DMS53 treated with DMSO at 0.1 percent for 48 hours (cell line): ENCODE results near the gene CPNE4.
"Not testable (repeated sequence)": the region's sequence is repeated elsewhere in the genome, so short reads cannot be mapped to it uniquely, and the experiment has no call there.

Experiments
- DNase-seq: peaks from one replicate; lab custom pipeline; 2025; ENCODE audit not compliant: unreplicated experiment; lab: John Stamatoyannopoulos, UW

The CPNE4 gene

GRCh38 chr3:131963442-131963841 lies 71.4 kb downstream of the CPNE4 start:
- DNase-seq: not testable (repeated sequence)

- DNase-seq: no peak
Observed at GRCh38 chr3:131962982-131963381, 71.8 kb downstream of the CPNE4 start.

DNA sequence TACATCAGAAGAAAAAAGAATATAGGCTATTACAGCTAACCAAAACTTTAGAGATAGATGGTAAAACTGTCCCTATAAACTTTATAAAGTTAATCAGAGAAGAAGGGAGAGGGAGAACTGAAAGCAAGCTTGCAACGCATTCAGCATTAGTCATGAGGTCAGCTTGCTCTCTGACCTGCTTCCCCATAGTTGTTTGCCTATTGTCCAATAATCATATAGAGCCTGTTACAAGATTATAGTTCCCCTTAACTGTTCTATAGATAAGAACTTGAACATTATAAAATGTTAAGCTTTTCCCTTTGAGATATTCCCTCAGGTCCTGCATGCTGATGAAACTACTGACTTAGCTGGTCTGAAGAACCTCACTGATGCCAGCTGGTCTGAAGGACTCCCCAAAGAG lies 74.5 kb downstream of the CPNE4 start:
- no peak for DNase-seq

GRCh38 chr3:131957980-131958379 lies 76.8 kb downstream of the CPNE4 start:
- DNase-seq: no peak

DNA sequence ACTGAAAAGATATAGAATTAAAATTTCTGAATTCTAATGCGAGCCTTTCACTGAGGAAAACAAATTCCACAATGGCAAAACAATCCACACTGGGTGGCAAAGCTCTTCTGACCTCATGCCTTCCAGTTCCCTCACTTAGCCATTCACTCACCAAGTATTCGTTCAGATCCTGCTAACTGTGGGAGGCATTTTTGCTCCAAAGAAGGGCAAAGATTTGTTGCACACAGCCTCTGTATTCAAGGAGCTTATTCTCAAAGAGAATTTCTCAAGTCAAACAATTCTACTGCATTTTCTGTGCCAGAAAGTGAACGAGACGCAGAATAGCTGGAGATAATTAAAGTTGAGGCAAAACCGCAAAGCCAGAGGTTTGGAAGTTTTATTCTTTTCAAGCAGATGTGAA lies 77.3 kb downstream of the CPNE4 start:
- DNase-seq: no peak

DNA sequence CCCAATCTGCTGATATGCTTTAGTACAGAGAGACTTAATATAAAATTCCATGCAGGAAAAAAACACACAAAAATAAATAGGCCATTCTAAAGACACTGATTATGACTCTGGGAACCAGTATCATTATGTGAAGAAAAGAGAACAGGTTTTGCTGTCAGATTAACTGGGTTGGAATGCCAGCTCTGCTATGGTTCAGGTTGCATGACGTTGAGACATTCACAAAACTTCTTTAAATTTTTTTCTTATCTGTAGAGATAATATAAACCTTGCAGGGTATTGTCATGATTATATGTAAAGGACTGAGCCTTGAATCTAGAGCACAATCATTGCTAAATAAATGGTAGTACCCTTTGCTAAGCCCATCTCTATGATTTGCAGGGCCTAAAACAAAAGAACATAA lies 86.0 kb downstream of the CPNE4 start:
- DNase-seq: no peak

GRCh38 chr3:131944676-131945075 lies 90.1 kb downstream of the CPNE4 start:
- DNase-seq: no peak

DNA sequence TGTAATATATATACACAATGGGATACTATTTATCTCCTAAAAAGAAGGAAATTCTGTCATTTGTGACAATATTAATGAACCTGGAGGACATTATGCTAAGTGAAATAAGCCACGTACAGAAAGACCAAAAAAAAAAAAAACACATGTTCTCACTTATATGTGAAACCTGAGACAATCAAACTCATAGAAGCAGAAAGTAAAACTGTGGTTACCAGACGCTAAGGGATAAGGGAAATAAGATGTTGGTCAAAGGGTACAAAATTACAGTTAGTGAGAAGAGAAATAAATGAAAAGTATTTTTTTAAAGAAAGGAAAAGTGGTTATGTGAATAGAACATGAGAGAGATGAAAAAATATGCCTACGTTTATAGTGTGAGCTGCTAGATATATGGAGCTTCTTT lies 101.1 kb downstream of the CPNE4 start:
- no peak for DNase-seq

GRCh38 chr3:131928593-131928992 lies 106.2 kb downstream of the CPNE4 start:
- DNase-seq: no peak

DNA sequence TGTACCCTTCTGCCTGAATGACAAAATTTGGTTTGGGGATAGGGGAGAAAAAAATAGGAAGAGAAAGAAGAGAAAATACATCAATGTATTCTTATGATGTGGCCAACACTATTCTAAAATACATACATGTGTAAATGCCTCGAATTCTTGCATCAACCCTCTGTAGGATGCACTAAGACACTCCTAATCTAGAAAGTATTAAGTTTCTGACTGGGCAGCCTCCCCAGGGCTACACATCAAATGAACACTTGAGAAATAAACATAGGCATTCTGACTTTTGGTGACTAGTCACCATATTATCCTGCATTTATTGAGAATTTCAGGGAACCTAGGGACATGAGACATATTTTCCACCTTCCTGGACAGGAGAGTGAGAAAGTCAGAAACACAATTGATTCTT lies 109.2 kb downstream of the CPNE4 start:
- no peak for DNase-seq

DNA sequence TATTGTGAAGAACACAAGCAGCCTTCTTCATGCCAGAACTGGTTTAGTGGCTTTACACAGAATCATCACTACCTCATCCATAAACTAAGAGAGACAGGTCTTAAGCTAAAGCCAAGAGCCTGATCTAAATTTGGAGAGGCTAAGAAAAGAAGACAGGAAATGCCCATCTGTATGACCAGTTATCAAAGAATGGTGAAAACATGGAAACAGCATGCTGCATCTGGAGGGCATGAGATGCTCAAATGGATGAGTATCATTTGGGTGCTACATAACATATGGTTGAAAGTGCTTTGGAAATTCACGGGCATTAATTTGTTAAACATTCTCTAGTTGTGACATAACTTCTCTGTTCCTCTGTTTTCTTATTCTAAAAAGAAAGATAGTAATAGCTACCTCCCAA lies 112.5 kb downstream of the CPNE4 start:
- DNase-seq: no peak

- no peak for DNase-seq
Observed at GRCh38 chr3:131917006-131917405, 117.8 kb downstream of the CPNE4 start.

GRCh38 chr3:131914090-131914691 lies 120.6 kb downstream of the CPNE4 start:
- no peak for DNase-seq

- no peak for DNase-seq
Observed at GRCh38 chr3:131912255-131912654, 122.6 kb downstream of the CPNE4 start.

DNA sequence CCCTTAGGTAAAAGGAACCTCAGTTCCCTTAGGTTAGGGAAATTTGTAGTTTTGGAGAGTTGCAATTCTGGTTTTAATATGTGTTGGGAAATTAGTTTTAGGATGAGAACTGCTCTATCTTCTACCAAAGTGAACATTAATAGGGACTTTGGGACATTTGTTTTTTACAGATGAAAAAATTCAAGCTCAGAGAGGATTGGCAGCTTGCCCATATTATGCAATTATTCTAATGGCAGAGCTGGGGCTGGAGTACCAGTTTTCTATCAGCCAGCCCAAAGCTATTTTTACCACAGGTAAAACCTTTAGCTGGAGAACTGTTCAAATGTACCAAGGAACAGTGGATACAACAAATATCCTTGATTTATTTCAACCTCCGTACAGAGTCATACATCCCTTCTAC lies 127.0 kb downstream of the CPNE4 start:
- no peak for DNase-seq

- no peak for DNase-seq
Observed at GRCh38 chr3:131903988-131904415, 130.8 kb downstream of the CPNE4 start.

DNA sequence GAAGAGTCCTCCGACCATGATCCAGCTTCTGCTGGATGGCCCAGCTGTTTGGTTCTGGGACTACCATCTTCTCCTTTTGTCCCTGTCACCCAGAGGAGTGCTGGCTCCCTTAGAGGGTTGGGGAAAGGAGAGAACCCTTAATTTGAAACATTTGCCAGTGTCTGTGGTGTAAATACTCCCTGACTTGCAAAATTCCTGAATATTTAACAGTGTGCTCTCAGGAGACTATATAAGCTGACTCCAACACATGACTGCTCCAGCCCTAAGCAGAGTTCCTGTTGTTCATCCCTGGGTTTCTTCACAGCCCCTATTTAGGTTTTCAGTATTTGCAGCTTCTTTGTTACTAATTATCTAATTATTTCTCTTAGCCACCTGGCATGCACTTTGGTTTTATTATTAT lies 133.1 kb downstream of the CPNE4 start:
- no peak for DNase-seq

GRCh38 chr3:131900891-131901290 lies 133.9 kb downstream of the CPNE4 start:
- no peak for DNase-seq

DNA sequence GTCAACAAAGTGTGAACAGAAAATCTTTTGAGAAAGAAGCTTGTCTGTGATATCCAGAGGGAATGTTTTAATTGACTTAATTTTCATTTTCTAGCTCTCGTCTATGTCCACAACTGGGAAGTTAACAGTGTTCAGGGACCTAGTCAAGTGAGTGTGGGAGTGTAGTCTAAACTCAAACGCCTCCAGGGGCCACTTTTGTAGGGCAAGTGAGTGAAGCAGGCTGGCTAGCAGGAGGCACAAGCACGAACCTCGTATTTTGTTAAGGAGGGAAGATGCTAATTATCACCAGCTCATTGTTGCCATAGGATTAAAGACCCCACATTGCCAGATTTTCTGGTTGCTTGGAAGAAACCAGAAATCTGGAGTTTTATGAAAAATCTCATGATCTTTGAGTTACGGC lies 135.8 kb downstream of the CPNE4 start:
- no peak for DNase-seq

DNA sequence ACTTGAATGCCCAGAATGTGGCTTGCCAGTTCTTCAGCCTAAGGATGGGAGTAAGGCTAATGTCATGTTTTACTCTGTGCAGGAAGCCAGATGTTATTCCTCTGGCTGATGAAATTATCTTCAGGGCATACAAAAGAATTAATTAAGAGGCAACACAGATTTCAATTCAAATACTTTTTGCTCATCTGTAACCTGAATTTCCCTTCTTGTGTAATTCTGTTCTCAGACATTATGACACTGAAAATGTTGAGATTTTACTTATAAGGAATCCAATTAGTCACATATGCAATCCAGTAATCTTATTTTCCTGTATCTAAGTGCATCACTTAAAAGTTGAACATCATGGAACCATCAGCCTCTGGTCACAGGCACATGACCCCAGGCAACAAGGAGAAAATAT lies 136.5 kb downstream of the CPNE4 start:
- DNase-seq: no peak

DNA sequence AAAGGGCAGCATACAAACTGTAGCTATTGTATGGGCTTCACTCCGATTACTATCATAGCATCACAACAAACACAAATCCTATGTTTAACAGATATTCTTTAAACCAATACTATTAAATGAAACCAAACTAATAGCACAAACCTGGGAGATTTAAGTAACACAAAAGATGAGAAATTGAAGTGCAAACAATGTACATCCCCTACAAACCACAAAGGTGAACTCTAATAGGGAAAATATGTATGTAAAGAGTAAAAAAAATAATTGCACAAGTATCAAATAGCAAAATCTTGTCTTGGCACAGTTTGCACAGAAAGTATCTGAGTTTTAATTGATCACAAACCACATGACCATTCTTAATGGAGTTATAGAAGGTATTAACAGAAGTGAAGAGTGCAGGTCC lies 138.5 kb downstream of the CPNE4 start:
- no peak for DNase-seq

DNA sequence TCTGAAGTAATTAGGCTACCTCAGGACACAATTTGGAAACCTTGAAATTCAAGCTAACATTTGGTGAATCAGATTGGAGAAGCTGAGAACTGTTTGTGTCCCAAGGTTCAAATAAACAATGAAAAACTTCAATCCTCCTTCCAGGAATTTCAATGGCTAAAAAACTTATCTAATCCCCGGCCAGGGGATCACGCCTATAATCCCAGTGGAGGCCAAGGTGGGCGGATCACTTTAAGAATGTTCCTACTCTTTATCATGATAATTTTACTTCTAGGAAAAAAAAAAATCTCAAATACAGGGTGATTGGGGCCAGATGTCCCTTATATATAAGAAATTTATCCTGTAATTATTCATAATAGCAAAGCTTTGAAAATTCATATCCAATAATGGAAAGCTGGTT lies 139.0 kb downstream of the CPNE4 start:
- no peak for DNase-seq

GRCh38 chr3:131892331-131892730 lies 142.5 kb downstream of the CPNE4 start:
- DNase-seq: no peak

GRCh38 chr3:131885871-131886270 lies 148.9 kb downstream of the CPNE4 start:
- DNase-seq: not testable (repeated sequence)
